ENCODE data around the gene LY6G6D. TPM values are rescaled to one million over a fixed set of nuclear protein-coding genes. Genes with fewer than 3 reads are reported as not detected.

Gene LY6G6D
- total and polyA plus RNA-seq, 2 of the 13 experiments (the other 11 are each of a cell fraction or from before 2014, with no cell fraction given) = not detected

- TF ChIP-seq, protein P1, sequence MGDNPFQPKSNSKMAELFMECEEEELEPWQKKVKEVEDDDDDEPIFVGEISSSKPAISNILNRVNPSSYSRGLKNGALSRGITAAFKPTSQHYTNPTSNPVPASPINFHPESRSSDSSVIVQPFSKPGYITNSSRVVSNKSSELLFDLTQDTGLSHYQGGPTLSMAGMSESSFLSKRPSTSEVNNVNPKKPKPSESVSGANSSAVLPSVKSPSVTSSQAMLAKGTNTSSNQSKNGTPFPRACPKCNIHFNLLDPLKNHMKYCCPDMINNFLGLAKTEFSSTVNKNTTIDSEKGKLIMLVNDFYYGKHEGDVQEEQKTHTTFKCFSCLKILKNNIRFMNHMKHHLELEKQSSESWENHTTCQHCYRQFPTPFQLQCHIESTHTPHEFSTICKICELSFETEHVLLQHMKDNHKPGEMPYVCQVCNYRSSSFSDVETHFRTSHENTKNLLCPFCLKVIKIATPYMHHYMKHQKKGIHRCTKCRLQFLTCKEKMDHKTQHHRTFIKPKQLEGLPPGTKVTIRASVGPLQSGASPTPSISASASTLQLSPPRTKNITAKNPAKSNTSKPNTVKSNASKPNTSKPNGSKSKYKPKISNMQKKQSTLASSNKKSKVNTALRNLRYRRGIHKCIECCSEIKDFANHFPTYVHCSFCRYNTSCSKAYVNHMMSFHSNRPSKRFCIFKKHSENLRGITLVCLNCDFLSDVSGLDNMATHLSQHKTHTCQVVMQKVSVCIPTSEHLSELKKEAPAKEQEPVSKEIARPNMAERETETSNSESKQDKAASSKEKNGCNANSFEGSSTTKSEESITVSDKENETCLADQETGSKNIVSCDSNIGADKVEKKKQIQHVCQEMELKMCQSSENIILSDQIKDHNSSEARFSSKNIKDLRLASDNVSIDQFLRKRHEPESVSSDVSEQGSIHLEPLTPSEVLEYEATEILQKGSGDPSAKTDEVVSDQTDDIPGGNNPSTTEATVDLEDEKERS (CRISPR knock-in tag; IDR thresholded peaks at IDR 0.05) = peak; percentile 44; the same call in 1 of the 2 replicates
- TF ChIP-seq ZNF282 (IDR thresholded peaks at IDR 0.05; ENCODE audit: partially characterized antibody) = no peak
- TF ChIP-seq ZNF777 (CRISPR knock-in tag; IDR thresholded peaks at IDR 0.05) = no peak
- no peak for TF ChIP-seq CREM (IDR thresholded peaks at IDR 0.05)
- no peak for TF ChIP-seq CREM (CRISPR knock-in tag; IDR thresholded peaks at IDR 0.05)
- peak; percentile 65 for TF ChIP-seq PCBP2 (optimal IDR thresholded peaks at IDR 0.05; ENCODE audit: low read depth, low read length, poor library complexity, severe bottlenecking)
- TF ChIP-seq PITX1 (CRISPR knock-in tag; IDR thresholded peaks at IDR 0.05) = no peak
- no peak for TF ChIP-seq HMGA1 (CRISPR knock-in tag; conservative IDR thresholded peaks at IDR 0.05)
- no peak for TF ChIP-seq SALL1 (CRISPR knock-in tag; IDR thresholded peaks at IDR 0.05)
- TF ChIP-seq HNF1A (IDR thresholded peaks at IDR 0.05; ENCODE audit: low read depth) = no peak
- no peak for TF ChIP-seq HNF1A (CRISPR knock-in tag; IDR thresholded peaks at IDR 0.05; ENCODE audit: borderline replicate concordance)
- no peak for TF ChIP-seq MAX (IDR thresholded peaks at IDR 0.05)
- TF ChIP-seq ZNF335 (CRISPR knock-in tag; IDR thresholded peaks at IDR 0.05) = no peak
- TF ChIP-seq ZNF3 (CRISPR knock-in tag; IDR thresholded peaks at IDR 0.05) = no peak
- no peak for TF ChIP-seq TCF12 (IDR thresholded peaks at IDR 0.05)
- TF ChIP-seq TCF12 (CRISPR knock-in tag; IDR thresholded peaks at IDR 0.05) = no peak
- no peak for TF ChIP-seq SETDB1 (CRISPR knock-in tag; IDR thresholded peaks at IDR 0.05; ENCODE audit: borderline replicate concordance)
- TF ChIP-seq SIN3B (IDR thresholded peaks at IDR 0.05; ENCODE audit: low read length) = no peak
- no peak for TF ChIP-seq TOPORS (CRISPR knock-in tag; IDR thresholded peaks at IDR 0.05)
- TF ChIP-seq GATAD2A (CRISPR knock-in tag; IDR thresholded peaks at IDR 0.05) = no peak; the same call in 1 of the 2 replicates
- no peak for TF ChIP-seq ZNF337 (CRISPR knock-in tag; IDR thresholded peaks at IDR 0.05; ENCODE audit: borderline replicate concordance, low read depth)
- TF ChIP-seq ASH2L (IDR thresholded peaks at IDR 0.05; ENCODE audit: insufficient read length, low read depth, low read length) = no peak
- no peak for TF ChIP-seq CBX5 (CRISPR knock-in tag; IDR thresholded peaks at IDR 0.05; ENCODE audit: borderline replicate concordance)
- TF ChIP-seq GMEB1 (CRISPR knock-in tag; IDR thresholded peaks at IDR 0.05; ENCODE audit: borderline replicate concordance) = 0 out of 2 replicates have a peak, but pooled peaks have one; percentile 6
Measured at GRCh38 chr6:31733734-31734133, 18.6 kb downstream of the LY6G6D start (continued).

Data from HepG2 (cell line).